ENCODE data around the gene MAPKBP1.

Gene MAPKBP1

GRCh38 chr15:41850482-41851166 is 76.3 kb downstream of the MAPKBP1 start:
- peaks cover 25% of the 10 kb centered on the region for H3K4me1 ChIP-seq
- peak; percentile 85 for TF ChIP-seq Cebpa-rat (IDR thresholded peaks at IDR 0.05)
- H3K4me2 ChIP-seq = peak overlapping the region; percentile 63
- H3K27me3 ChIP-seq = peaks cover 8% of the 10 kb centered on the region
- H3K4me3 ChIP-seq = no peak overlapping the region
- H3K9ac ChIP-seq = no peak overlapping the region
- peaks cover 37% of the 10 kb centered on the region for H3K36me3 ChIP-seq
- no peaks in the 10 kb centered on the region for H3K9me3 ChIP-seq
- H4K20me1 ChIP-seq = peaks cover 6% of the 10 kb centered on the region; the same call in 1 of the 2 replicates
- no peak overlapping the region for H3K27ac ChIP-seq

GRCh38 chr15:41851167-41851523 is 76.9 kb downstream of the MAPKBP1 start:
- Histone ChIP-seq H3K27ac (no peak overlapping the region), H3K9me3 (no peaks in the 10 kb centered on the region), H3K4me1 (peaks cover 30% of the 10 kb centered on the region), H3K27me3 (peaks cover 8% of the 10 kb centered on the region), H3K9ac (no peak overlapping the region), H3K4me3 (no peak overlapping the region), H3K4me2 (peak overlapping the region; percentile 63), H4K20me1 (peaks cover 6% of the 10 kb centered on the region; the same call in 1 of the 2 replicates), H3K36me3 (peaks cover 32% of the 10 kb centered on the region)
- no peak for TF ChIP-seq Cebpa-rat (IDR thresholded peaks at IDR 0.05)

- Histone ChIP-seq H3K4me3 (no peak overlapping the region), H3K9ac (no peak overlapping the region), H3K27me3 (peaks cover 8% of the 10 kb centered on the region), H4K20me1 (peaks cover 6% of the 10 kb centered on the region; the same call in 1 of the 2 replicates), H3K9me3 (no peaks in the 10 kb centered on the region), H3K4me2 (no peak overlapping the region), H3K27ac (no peak overlapping the region), H3K36me3 (peaks cover 25% of the 10 kb centered on the region), H3K4me1 (peaks cover 35% of the 10 kb centered on the region)
- no peak for TF ChIP-seq Cebpa-rat (IDR thresholded peaks at IDR 0.05)
Measured at GRCh38 chr15:41851755-41852370, 77.6 kb downstream of the MAPKBP1 start.

GRCh38 chr15:41852736-41853590 is 78.7 kb downstream of the MAPKBP1 start:
- peaks cover 35% of the 10 kb centered on the region for H3K4me1 ChIP-seq
- H3K4me2 ChIP-seq = no peak overlapping the region
- no peak overlapping the region for H3K27ac ChIP-seq
- H3K9me3 ChIP-seq = no peaks in the 10 kb centered on the region
- peaks cover 8% of the 10 kb centered on the region for H3K27me3 ChIP-seq
- no peak overlapping the region for H3K9ac ChIP-seq
- peaks cover 14% of the 10 kb centered on the region for H3K36me3 ChIP-seq
- H4K20me1 ChIP-seq = peaks cover 6% of the 10 kb centered on the region; the same call in 1 of the 2 replicates
- no peak for TF ChIP-seq Cebpa-rat (IDR thresholded peaks at IDR 0.05)
- H3K4me3 ChIP-seq = no peak overlapping the region

GRCh38 chr15:41853831-41854230 is 79.5 kb downstream of the MAPKBP1 start:
- Histone ChIP-seq H3K4me1 (peaks cover 40% of the 10 kb centered on the region), H4K20me1 (peaks cover 6% of the 10 kb centered on the region; the same call in 1 of the 2 replicates), H3K9ac (no peak overlapping the region), H3K27me3 (peaks cover 8% of the 10 kb centered on the region), H3K9me3 (no peaks in the 10 kb centered on the region), H3K27ac (no peak overlapping the region), H3K4me3 (no peak overlapping the region), H3K4me2 (no peak overlapping the region), H3K36me3 (peaks cover 5% of the 10 kb centered on the region; the same call in 1 of the 2 replicates)
- no peak for TF ChIP-seq Cebpa-rat (IDR thresholded peaks at IDR 0.05)

- Histone ChIP-seq H3K27ac (no peak overlapping the region), H4K20me1 (peaks cover 6% of the 10 kb centered on the region; the same call in 1 of the 2 replicates), H3K36me3 (no peaks in the 10 kb centered on the region), H3K27me3 (peaks cover 8% of the 10 kb centered on the region), H3K9me3 (no peaks in the 10 kb centered on the region), H3K4me1 (peaks cover 43% of the 10 kb centered on the region), H3K4me2 (no peak overlapping the region), H3K9ac (no peak overlapping the region), H3K4me3 (no peak overlapping the region)
- TF ChIP-seq Cebpa-rat (IDR thresholded peaks at IDR 0.05) = no peak
Measured at GRCh38 chr15:41854443-41854842, 80.2 kb downstream of the MAPKBP1 start.

GRCh38 chr15:41855261-41855961 is 81.1 kb downstream of the MAPKBP1 start:
- Histone ChIP-seq H3K9me3 (no peaks in the 10 kb centered on the region), H3K4me3 (no peak overlapping the region), H3K9ac (peak overlapping the region; percentile 27; the same call in 1 of the 2 replicates), H3K27ac (no peak overlapping the region), H3K36me3 (no peaks in the 10 kb centered on the region), H3K4me2 (peak overlapping the region; percentile 35; the same call in 1 of the 2 replicates), H3K4me1 (peaks cover 48% of the 10 kb centered on the region), H3K27me3 (peaks cover 8% of the 10 kb centered on the region), H4K20me1 (peaks cover 6% of the 10 kb centered on the region; the same call in 1 of the 2 replicates)
- TF ChIP-seq Cebpa-rat (IDR thresholded peaks at IDR 0.05) = no peak

- no peak overlapping the region for H3K27ac ChIP-seq
- H4K20me1 ChIP-seq = no peaks in the 10 kb centered on the region
- H3K4me2 ChIP-seq = peak overlapping the region; percentile 35; the same call in 1 of the 2 replicates
- TF ChIP-seq Cebpa-rat (IDR thresholded peaks at IDR 0.05) = no peak
- no peaks in the 10 kb centered on the region for H3K27me3 ChIP-seq
- no peak overlapping the region for H3K9ac ChIP-seq
- H3K9me3 ChIP-seq = no peaks in the 10 kb centered on the region
- peaks cover 48% of the 10 kb centered on the region for H3K4me1 ChIP-seq
- no peaks in the 10 kb centered on the region for H3K36me3 ChIP-seq
- H3K4me3 ChIP-seq = no peak overlapping the region
Measured at GRCh38 chr15:41856262-41856661, 82.0 kb downstream of the MAPKBP1 start.

GRCh38 chr15:41856716-41857115 is 82.4 kb downstream of the MAPKBP1 start:
- Histone ChIP-seq H3K9me3 (no peaks in the 10 kb centered on the region), H4K20me1 (no peaks in the 10 kb centered on the region), H3K4me3 (no peak overlapping the region), H3K36me3 (no peaks in the 10 kb centered on the region), H3K9ac (no peak overlapping the region), H3K4me1 (peaks cover 52% of the 10 kb centered on the region), H3K27me3 (no peaks in the 10 kb centered on the region), H3K4me2 (no peak overlapping the region), H3K27ac (no peak overlapping the region)
- TF ChIP-seq Cebpa-rat (IDR thresholded peaks at IDR 0.05) = no peak

All from BLaER1 (cell line).